HEK293 (cell line): ENCODE results near the gene SMARCD1.

ENCODE experiments used
- CTCF ChIA-PET: fragments of 350-600 bp; formaldehyde crosslinking; extraction: SDS; loops from one replicate; lab custom pipeline; 2021; ENCODE audit warnings: antibody characterized with exemption; lab: Yijun Ruan, JAX
- POLR2A ChIA-PET: fragments of 300-600 bp; formaldehyde crosslinking; extraction: SDS; loops from one replicate; lab custom pipeline; 2020; ENCODE audit warnings: antibody characterized with exemption, inconsistent platforms; lab: Yijun Ruan, JAX
- H3K27ac ChIP-seq: fragments of 200-500 bp; sonication (Bioruptor generic); 2 replicates; pipeline ENCODE4 v1.5.1; 2014; ENCODE audit warnings: low read depth, low read length, control low read depth, inconsistent platforms; ENCODE audit errors: extremely low read depth
- H3K36me3 ChIP-seq, 2 experiments: fragments of 200-500 bp in 1 of 2; sonication (Bioruptor generic) in 1 of 2; 1 replicate in 1 of 2; 2 replicates in 1 of 2; pipeline ENCODE4 v1.5.1; 2014 to 2017; ENCODE audit warnings: inconsistent platforms in 2 of 2, low read length in 2 of 2; ENCODE audit not compliant: control insufficient read depth in 2 of 2, insufficient read depth in 1 of 2
- H3K4me1 ChIP-seq: fragments of 200-500 bp; sonication (Bioruptor generic); 2 replicates; pipeline ENCODE4 v1.5.1; 2014; ENCODE audit warnings: mild to moderate bottlenecking, low read length, inconsistent platforms; ENCODE audit not compliant: control insufficient read depth, insufficient read depth
- H3K4me3 ChIP-seq: 2 replicates; pipeline ENCODE4 v1.5.1; 2011; ENCODE audit warnings: low read depth, mild to moderate bottlenecking, control low read depth, low read length, moderate library complexity
- H3K9me3 ChIP-seq: fragments of 200-500 bp; sonication (Bioruptor generic); 2 replicates; pipeline ENCODE4 v1.5.1; 2014; ENCODE audit warnings: low read depth, low read length, inconsistent platforms; ENCODE audit not compliant: control insufficient read depth, insufficient read depth
- IKZF3 ChIP-seq: fragments of 450-650 bp; IDR thresholded peaks from 2 replicates; pipeline ENCODE4 v1.5.0; 2018; ENCODE audit warnings: missing biosample characterization, mild to moderate bottlenecking, missing genetic modification characterization, moderate library complexity
- SP2 ChIP-seq: fragments of 450-650 bp; formaldehyde crosslinking; IDR thresholded peaks from 2 replicates; pipeline ENCODE4 v1.5.1; 2016; ENCODE audit warnings: missing biosample characterization, missing genetic modification characterization
- ZBTB21 ChIP-seq: fragments of 450-650 bp; formaldehyde crosslinking; IDR thresholded peaks from 2 replicates; pipeline ENCODE4 v1.5.1; 2017; ENCODE audit warnings: missing biosample characterization, missing genetic modification characterization
- ZNF114 ChIP-seq: fragments of 450-650 bp; formaldehyde crosslinking; IDR thresholded peaks from 2 replicates; pipeline ENCODE4 v1.5.0; 2017; ENCODE audit warnings: missing biosample characterization, missing genetic modification characterization
- ZNF133 ChIP-seq: fragments of 450-650 bp; formaldehyde crosslinking; IDR thresholded peaks from 2 replicates; pipeline ENCODE4 v1.5.1; 2016; ENCODE audit warnings: missing biosample characterization, missing genetic modification characterization
- ZNF138 ChIP-seq: fragments of 450-650 bp; formaldehyde crosslinking; IDR thresholded peaks from 2 replicates; pipeline ENCODE4 v1.5.1; 2016; ENCODE audit warnings: missing biosample characterization, missing genetic modification characterization, borderline replicate concordance
- ZNF155 ChIP-seq: fragments of 450-650 bp; formaldehyde crosslinking; IDR thresholded peaks from 2 replicates; pipeline ENCODE4 v1.5.1; 2016; ENCODE audit warnings: missing biosample characterization, missing genetic modification characterization
- ZNF175 ChIP-seq: fragments of 450-650 bp; formaldehyde crosslinking; IDR thresholded peaks from 2 replicates; pipeline ENCODE4 v1.5.1; 2016; ENCODE audit warnings: missing biosample characterization, missing genetic modification characterization
- ZNF23 ChIP-seq: fragments of 450-650 bp; formaldehyde crosslinking; IDR thresholded peaks from 2 replicates; pipeline ENCODE4 v1.5.1; 2016; ENCODE audit warnings: missing biosample characterization, missing genetic modification characterization, borderline replicate concordance
- ZNF37A ChIP-seq: fragments of 450-650 bp; IDR thresholded peaks from 2 replicates; pipeline ENCODE4 v1.5.1; 2018; ENCODE audit warnings: missing biosample characterization, missing genetic modification characterization
- ZNF629 ChIP-seq: fragments of 450-650 bp; formaldehyde crosslinking; IDR thresholded peaks from 2 replicates; pipeline ENCODE4 v1.5.1; 2017; ENCODE audit warnings: missing biosample characterization, missing genetic modification characterization
- ZNF707 ChIP-seq: fragments of 450-650 bp; formaldehyde crosslinking; IDR thresholded peaks from 2 replicates; pipeline ENCODE4 v1.5.1; 2016; ENCODE audit warnings: missing biosample characterization, missing genetic modification characterization
- ZNF792 ChIP-seq: fragments of 450-650 bp; formaldehyde crosslinking; IDR thresholded peaks from 2 replicates; pipeline ENCODE4 v1.5.1; 2016; ENCODE audit warnings: missing biosample characterization, missing genetic modification characterization
- ZXDB ChIP-seq: fragments of 450-650 bp; formaldehyde crosslinking; IDR thresholded peaks from 2 replicates; pipeline ENCODE4 v1.5.1; 2016; ENCODE audit warnings: missing biosample characterization, missing genetic modification characterization
- TF ChIP-seq, protein P1 (sequence below): fragments of 450-650 bp; formaldehyde crosslinking; IDR thresholded peaks from 2 replicates; pipeline ENCODE4 v1.5.1; 2017; ENCODE audit warnings: missing biosample characterization, missing genetic modification characterization
- TF ChIP-seq, protein P2 (sequence below): fragments of 450-650 bp; formaldehyde crosslinking; IDR thresholded peaks from 2 replicates; pipeline ENCODE4 v1.5.1; 2017; ENCODE audit warnings: missing biosample characterization, mild to moderate bottlenecking, missing genetic modification characterization, moderate library complexity
- TF ChIP-seq, protein P3 (sequence below): fragments of 450-650 bp; formaldehyde crosslinking; IDR thresholded peaks from 2 replicates; pipeline ENCODE4 v1.5.1; 2017; ENCODE audit warnings: missing biosample characterization, missing genetic modification characterization
- TF ChIP-seq, protein P4 (sequence below): fragments of 450-650 bp; formaldehyde crosslinking; IDR thresholded peaks from 2 replicates; pipeline ENCODE4 v1.5.1; 2017; ENCODE audit warnings: missing biosample characterization, missing genetic modification characterization
- TF ChIP-seq, protein P5 (sequence below): fragments of 450-650 bp; formaldehyde crosslinking; IDR thresholded peaks from 2 replicates; pipeline ENCODE4 v1.5.1; 2016; ENCODE audit warnings: missing biosample characterization, missing genetic modification characterization

The SMARCD1 gene

DNA sequence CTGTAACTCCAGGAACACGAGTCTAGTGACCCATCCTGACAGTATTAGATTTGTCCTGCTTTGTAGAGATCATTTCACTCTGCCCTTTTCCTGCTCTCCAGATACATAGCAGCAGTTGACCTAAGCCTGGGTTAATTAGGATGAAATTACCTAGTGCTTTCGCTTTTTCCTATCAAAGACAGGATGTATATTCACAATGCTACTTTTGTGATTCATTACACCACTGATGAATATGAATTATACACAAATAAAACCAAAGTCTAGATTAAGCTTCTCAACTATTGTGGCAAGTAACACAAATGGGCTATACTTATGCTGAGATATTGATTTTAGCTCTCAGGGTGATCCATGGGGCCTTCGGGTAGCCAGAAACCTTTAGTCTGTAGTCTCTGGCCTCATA is 64.2 kb downstream of the SMARCD1 start:
- no peak overlapping the region for H3K27ac ChIP-seq
- H3K36me3 ChIP-seq: peaks cover 3 to 6% of the 10 kb centered on the region in 2 experiments; a peak in 2 of 3 replicates
- no peak for TF ChIP-seq ZNF23 (tag by site-specific recombination)
- TF ChIP-seq, protein P1, sequence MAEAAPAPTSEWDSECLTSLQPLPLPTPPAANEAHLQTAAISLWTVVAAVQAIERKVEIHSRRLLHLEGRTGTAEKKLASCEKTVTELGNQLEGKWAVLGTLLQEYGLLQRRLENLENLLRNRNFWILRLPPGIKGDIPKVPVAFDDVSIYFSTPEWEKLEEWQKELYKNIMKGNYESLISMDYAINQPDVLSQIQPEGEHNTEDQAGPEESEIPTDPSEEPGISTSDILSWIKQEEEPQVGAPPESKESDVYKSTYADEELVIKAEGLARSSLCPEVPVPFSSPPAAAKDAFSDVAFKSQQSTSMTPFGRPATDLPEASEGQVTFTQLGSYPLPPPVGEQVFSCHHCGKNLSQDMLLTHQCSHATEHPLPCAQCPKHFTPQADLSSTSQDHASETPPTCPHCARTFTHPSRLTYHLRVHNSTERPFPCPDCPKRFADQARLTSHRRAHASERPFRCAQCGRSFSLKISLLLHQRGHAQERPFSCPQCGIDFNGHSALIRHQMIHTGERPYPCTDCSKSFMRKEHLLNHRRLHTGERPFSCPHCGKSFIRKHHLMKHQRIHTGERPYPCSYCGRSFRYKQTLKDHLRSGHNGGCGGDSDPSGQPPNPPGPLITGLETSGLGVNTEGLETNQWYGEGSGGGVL: no peak
- TF ChIP-seq ZXDB: no peak
- no peak for TF ChIP-seq ZNF37A (tag by site-specific recombination)
- no peak for TF ChIP-seq SP2
- no peak for TF ChIP-seq ZNF707 (tag by site-specific recombination)
- TF ChIP-seq ZBTB21 (tag by site-specific recombination): no peak
- TF ChIP-seq ZNF114 (tag by site-specific recombination): no peak
- TF ChIP-seq, protein P2, sequence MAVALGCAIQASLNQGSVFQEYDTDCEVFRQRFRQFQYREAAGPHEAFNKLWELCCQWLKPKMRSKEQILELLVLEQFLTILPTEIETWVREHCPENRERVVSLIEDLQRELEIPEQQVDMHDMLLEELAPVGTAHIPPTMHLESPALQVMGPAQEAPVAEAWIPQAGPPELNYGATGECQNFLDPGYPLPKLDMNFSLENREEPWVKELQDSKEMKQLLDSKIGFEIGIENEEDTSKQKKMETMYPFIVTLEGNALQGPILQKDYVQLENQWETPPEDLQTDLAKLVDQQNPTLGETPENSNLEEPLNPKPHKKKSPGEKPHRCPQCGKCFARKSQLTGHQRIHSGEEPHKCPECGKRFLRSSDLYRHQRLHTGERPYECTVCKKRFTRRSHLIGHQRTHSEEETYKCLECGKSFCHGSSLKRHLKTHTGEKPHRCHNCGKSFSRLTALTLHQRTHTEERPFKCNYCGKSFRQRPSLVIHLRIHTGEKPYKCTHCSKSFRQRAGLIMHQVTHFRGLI (tag by site-specific recombination): no peak
- TF ChIP-seq, protein P3, sequence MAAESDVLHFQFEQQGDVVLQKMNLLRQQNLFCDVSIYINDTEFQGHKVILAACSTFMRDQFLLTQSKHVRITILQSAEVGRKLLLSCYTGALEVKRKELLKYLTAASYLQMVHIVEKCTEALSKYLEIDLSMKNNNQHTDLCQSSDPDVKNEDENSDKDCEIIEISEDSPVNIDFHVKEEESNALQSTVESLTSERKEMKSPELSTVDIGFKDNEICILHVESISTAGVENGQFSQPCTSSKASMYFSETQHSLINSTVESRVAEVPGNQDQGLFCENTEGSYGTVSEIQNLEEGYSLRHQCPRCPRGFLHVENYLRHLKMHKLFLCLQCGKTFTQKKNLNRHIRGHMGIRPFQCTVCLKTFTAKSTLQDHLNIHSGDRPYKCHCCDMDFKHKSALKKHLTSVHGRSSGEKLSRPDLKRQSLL (tag by site-specific recombination): no peak
- TF ChIP-seq, protein P4, sequence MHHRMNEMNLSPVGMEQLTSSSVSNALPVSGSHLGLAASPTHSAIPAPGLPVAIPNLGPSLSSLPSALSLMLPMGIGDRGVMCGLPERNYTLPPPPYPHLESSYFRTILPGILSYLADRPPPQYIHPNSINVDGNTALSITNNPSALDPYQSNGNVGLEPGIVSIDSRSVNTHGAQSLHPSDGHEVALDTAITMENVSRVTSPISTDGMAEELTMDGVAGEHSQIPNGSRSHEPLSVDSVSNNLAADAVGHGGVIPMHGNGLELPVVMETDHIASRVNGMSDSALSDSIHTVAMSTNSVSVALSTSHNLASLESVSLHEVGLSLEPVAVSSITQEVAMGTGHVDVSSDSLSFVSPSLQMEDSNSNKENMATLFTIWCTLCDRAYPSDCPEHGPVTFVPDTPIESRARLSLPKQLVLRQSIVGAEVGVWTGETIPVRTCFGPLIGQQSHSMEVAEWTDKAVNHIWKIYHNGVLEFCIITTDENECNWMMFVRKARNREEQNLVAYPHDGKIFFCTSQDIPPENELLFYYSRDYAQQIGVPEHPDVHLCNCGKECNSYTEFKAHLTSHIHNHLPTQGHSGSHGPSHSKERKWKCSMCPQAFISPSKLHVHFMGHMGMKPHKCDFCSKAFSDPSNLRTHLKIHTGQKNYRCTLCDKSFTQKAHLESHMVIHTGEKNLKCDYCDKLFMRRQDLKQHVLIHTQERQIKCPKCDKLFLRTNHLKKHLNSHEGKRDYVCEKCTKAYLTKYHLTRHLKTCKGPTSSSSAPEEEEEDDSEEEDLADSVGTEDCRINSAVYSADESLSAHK (tag by site-specific recombination): no peak
- TF ChIP-seq ZNF133 (tag by site-specific recombination): no peak
- no peak for TF ChIP-seq ZNF629 (tag by site-specific recombination)
- no peak for TF ChIP-seq ZNF792 (tag by site-specific recombination)
- TF ChIP-seq ZNF175 (tag by site-specific recombination): no peak
- no peak for TF ChIP-seq ZNF138 (tag by site-specific recombination)
- no peak for TF ChIP-seq ZNF155 (tag by site-specific recombination)
- no peak for TF ChIP-seq IKZF3 (tag by site-specific recombination)
- TF ChIP-seq, protein P5, sequence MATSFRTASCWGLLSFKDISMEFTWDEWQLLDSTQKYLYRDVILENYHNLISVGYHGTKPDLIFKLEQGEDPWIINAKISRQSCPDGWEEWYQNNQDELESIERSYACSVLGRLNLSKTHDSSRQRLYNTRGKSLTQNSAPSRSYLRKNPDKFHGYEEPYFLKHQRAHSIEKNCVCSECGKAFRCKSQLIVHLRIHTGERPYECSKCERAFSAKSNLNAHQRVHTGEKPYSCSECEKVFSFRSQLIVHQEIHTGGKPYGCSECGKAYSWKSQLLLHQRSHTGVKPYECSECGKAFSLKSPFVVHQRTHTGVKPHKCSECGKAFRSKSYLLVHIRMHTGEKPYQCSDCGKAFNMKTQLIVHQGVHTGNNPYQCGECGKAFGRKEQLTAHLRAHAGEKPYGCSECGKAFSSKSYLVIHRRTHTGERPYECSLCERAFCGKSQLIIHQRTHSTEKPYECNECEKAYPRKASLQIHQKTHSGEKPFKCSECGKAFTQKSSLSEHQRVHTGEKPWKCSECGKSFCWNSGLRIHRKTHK (tag by site-specific recombination): no peak
- ChIA-PET CTCF (interaction anchor here (0.6 to 1.2 kb wide), 2 partner anchors 38 to 64 kb away, joined by 3 read pairs; partner anchors contain the start of genes COX14 and SMARCD1), POLR2A (interaction anchor here (0.6 to 1.2 kb wide), 2 partner anchors 17 to 37 kb away, joined by 3 read pairs; partner anchors contain the start of gene COX14)
- no peak overlapping the region for H3K4me3 ChIP-seq
- peaks cover 6% of the 10 kb centered on the region for H3K4me1 ChIP-seq
- H3K9me3 ChIP-seq: no peaks in the 10 kb centered on the region
